GM13977 (cell line): ENCODE measurements around the gene ZKSCAN8.
"Not testable (repeated sequence)": the region's sequence is repeated elsewhere in the genome, so short reads cannot be mapped to it uniquely, and the experiment has no call there.

Source experiments
- DNase-seq: peaks from one replicate; pipeline ENCODE4 v3.0.0; 2012; ENCODE audit warnings: low spot score
- in situ Hi-C: fragments of 300-500 bp; cut with MboI; formaldehyde crosslinking; loops from one replicate; pipeline ENCODE4 v1.12.0; 2022; ENCODE audit warnings: low sequenced_read_pairs, low pct_unique_long_range_greater_than_20kb, mixed read lengths, inconsistent platforms; ENCODE audit not compliant: unreplicated experiment
- TF ChIP-seq, protein P1 (sequence below): IDR thresholded peaks from 2 replicates; pipeline ENCODE4 v1.5.1; 2012; ENCODE audit warnings: mild to moderate bottlenecking, control low read depth; ENCODE audit not compliant: insufficient read depth; ENCODE audit errors: extremely low read depth, missing control alignments

ZKSCAN8 gene

GRCh38 chr6:28141500-28142329 is at the start of gene ZKSCAN8:
TSS of gene ZKSCAN8 (plus strand) at chr6:28141883. CDS start at chr6:28148408, 6,525 bp downstream.
- in situ Hi-C loops: no loop called here
- TF ChIP-seq, protein P1, sequence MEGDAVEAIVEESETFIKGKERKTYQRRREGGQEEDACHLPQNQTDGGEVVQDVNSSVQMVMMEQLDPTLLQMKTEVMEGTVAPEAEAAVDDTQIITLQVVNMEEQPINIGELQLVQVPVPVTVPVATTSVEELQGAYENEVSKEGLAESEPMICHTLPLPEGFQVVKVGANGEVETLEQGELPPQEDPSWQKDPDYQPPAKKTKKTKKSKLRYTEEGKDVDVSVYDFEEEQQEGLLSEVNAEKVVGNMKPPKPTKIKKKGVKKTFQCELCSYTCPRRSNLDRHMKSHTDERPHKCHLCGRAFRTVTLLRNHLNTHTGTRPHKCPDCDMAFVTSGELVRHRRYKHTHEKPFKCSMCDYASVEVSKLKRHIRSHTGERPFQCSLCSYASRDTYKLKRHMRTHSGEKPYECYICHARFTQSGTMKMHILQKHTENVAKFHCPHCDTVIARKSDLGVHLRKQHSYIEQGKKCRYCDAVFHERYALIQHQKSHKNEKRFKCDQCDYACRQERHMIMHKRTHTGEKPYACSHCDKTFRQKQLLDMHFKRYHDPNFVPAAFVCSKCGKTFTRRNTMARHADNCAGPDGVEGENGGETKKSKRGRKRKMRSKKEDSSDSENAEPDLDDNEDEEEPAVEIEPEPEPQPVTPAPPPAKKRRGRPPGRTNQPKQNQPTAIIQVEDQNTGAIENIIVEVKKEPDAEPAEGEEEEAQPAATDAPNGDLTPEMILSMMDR: peak; percentile 23
- DNase-seq: peak; percentile 89

GRCh38 chr6:28102222-28102621 is 39.5 kb upstream of the ZKSCAN8 start:
- DNase-seq, in situ Hi-C loops: not testable (repeated sequence)

- in situ Hi-C loops: not testable (repeated sequence)
Observed at GRCh38 chr6:28102699-28103098, 39.0 kb upstream of the ZKSCAN8 start.

DNA sequence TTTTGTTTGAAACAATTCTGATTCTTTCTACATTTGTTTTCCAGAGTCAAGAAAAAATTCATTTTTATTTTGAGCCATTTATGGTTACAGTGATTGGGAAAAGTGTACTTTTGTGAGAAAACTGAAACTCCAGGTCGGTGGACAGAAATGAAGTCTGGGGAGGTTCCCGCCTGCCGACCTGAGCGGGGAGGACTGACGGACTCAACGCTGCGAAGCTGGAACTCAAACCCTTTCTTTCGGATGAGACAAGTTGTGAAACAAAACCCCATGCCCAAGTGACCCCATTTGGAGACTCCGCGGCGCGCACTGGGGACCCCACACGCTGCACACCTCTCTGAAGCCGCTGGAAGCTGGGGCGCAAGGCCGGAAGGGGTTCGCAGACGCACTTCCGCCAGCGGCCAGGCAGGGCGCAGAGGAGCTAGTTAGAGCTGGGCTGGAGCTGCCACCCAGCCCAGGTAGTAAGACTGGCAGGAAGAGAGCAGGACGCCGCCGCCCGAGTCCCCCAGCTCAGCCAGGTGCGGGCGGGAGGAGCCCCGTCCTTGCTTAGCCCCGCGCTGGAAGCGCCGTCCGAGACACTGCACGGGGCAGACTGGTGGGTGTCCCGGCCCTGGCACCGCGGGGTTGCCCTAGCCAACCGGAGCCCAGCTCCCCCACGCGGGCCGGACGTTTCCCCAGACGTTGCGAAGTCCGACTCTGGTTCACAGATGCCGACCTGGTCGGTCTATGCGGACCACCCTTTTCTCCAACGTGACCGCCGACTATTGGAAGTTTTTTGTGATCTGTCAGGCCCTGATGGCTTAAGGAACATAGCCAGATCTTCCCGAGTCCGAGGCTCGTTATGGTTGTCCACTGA is 37.1 kb upstream of the ZKSCAN8 start:
- peak; percentile 92 for DNase-seq
- in situ Hi-C loops: no loop called here
- TF ChIP-seq, protein P1: peak; percentile 57

More at GRCh38 chr6:28102699-28103098, 39.0 kb upstream of the ZKSCAN8 start:
- not testable (repeated sequence) for DNase-seq

GRCh38 chr6:28105245-28105639 is 36.4 kb upstream of the ZKSCAN8 start:
- DNase-seq: peak; percentile 44

DNA sequence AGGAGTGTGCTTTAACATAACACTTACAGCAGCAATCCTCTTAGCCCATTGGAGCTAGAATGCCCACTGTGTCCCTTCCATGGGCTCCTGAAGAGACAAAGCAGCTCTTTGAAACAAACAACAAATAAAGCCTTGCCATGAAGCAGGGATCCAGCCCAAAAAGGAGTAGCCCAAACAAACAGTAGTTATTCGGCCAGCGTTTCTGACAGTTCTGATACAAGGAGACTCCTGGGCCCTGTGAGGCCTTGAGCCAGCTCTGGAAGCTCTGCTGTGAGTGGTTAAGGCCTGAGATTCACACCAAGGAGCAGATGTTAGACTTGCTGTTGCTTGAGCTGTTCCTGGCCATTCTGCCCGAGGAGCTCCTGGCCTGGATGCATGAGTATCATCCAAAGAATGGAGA is 34.2 kb upstream of the ZKSCAN8 start:
- DNase-seq: no peak
- TF ChIP-seq, protein P1: no peak
- in situ Hi-C loops: no loop called here

More at GRCh38 chr6:28105245-28105639, 36.4 kb upstream of the ZKSCAN8 start:
- TF ChIP-seq, protein P1: no peak
- in situ Hi-C loops: no loop called here

DNA sequence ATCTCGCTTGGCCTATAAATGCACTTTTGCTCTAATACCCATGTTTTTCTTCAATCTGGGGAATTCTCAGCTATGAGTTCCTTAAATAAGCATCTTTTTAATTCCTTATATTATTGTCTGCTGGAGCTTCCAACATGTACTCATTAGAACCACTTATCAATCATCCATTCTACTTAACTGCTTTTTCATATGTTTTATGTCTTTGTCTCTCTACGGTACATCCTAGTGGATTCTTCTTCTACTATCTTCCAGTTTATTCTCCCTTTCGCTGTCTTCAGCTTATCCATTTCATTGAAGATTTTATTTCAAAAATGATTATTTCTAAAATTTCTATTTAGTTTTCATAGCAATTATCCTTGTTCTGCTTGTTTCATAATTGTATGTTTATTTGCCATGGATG is 29.7 kb upstream of the ZKSCAN8 start:
- TF ChIP-seq, protein P1: no peak
- in situ Hi-C loops: no loop called here
- DNase-seq: no peak
